ENCODE data around the gene NDUFB5. TPM values are rescaled to one million over a fixed set of nuclear protein-coding genes. Genes with fewer than 3 reads are reported as not detected.

Gene NDUFB5
- total RNA-seq, 1 experiment from 2014 or later, result 142 TPM

GRCh38 chr3:179606534-179607085, 2.0 kb downstream of the NDUFB5 start:
- in situ Hi-C loops (cut with HindIII; ENCODE audit: low pct_unique_long_range_greater_than_20kb, low sequenced_read_pairs), result no loop called here

GRCh38 chr3:179608931-179609720, 4.5 kb downstream of the NDUFB5 start:
- ChIA-PET CTCF (no interaction called here), POLR2A (no interaction called here)
- H3K4me1 ChIP-seq (ENCODE audit: control insufficient read depth, insufficient read depth, low read length), result peaks cover 4% of the 10 kb centered on the region; the same call in 1 of the 2 replicates
- H3K4me3 ChIP-seq (ENCODE audit: low read depth in 2 of 2, low read length in 2 of 2), result no peak overlapping the region
- H3K9me3 ChIP-seq (ENCODE audit: control insufficient read depth, insufficient read depth, low read depth, low read length), result no peaks in the 10 kb centered on the region
- no peaks in the 10 kb centered on the region; the same call in 1 of the 2 replicates for H3K36me3 ChIP-seq (ENCODE audit: control insufficient read depth, insufficient read depth, low read length)
- no peaks in the 10 kb centered on the region for H3K27me3 ChIP-seq (ENCODE audit: control insufficient read depth, insufficient read depth, low read length)
- no peak for TF ChIP-seq CTCF (IDR thresholded peaks at IDR 0.05)
- TF ChIP-seq, protein P1, sequence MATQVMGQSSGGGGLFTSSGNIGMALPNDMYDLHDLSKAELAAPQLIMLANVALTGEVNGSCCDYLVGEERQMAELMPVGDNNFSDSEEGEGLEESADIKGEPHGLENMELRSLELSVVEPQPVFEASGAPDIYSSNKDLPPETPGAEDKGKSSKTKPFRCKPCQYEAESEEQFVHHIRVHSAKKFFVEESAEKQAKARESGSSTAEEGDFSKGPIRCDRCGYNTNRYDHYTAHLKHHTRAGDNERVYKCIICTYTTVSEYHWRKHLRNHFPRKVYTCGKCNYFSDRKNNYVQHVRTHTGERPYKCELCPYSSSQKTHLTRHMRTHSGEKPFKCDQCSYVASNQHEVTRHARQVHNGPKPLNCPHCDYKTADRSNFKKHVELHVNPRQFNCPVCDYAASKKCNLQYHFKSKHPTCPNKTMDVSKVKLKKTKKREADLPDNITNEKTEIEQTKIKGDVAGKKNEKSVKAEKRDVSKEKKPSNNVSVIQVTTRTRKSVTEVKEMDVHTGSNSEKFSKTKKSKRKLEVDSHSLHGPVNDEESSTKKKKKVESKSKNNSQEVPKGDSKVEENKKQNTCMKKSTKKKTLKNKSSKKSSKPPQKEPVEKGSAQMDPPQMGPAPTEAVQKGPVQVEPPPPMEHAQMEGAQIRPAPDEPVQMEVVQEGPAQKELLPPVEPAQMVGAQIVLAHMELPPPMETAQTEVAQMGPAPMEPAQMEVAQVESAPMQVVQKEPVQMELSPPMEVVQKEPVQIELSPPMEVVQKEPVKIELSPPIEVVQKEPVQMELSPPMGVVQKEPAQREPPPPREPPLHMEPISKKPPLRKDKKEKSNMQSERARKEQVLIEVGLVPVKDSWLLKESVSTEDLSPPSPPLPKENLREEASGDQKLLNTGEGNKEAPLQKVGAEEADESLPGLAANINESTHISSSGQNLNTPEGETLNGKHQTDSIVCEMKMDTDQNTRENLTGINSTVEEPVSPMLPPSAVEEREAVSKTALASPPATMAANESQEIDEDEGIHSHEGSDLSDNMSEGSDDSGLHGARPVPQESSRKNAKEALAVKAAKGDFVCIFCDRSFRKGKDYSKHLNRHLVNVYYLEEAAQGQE (IDR thresholded peaks at IDR 0.05; ENCODE audit: insufficient read depth in 1 of 2, low read depth in 2 of 2, low read length in 1 of 2), result no peak
- TF ChIP-seq SIN3A (IDR thresholded peaks at IDR 0.05; ENCODE audit: borderline replicate concordance, insufficient read depth, low read depth, low read length), result no peak
- TF ChIP-seq TCF7L2 (IDR thresholded peaks at IDR 0.05; ENCODE audit: low read depth, low read length), result no peak
- TF ChIP-seq POLR2AphosphoS5 (IDR thresholded peaks at IDR 0.05; ENCODE audit: low read depth, low read length), result no peak
- intact Hi-C loops (cut with micrococcal nuclease; ENCODE audit: unreplicated experiment) (no loop called here), in situ Hi-C loops (cut with HindIII; ENCODE audit: low pct_unique_long_range_greater_than_20kb, low sequenced_read_pairs) (no loop called here)
- BruUV-seq (replicated peaks), result no TSS peak
- DNase-seq (ENCODE audit: low read depth, low spot score), result no peak
- ATAC-seq, result no peak
- H3K27ac ChIP-seq (ENCODE audit: low read length), result no peak overlapping the region

More at GRCh38 chr3:179606534-179607085, 2.0 kb downstream of the NDUFB5 start:
- H3K9me3 ChIP-seq (ENCODE audit: control insufficient read depth, insufficient read depth, low read depth, low read length), result no peaks in the 10 kb centered on the region
- peaks cover 3% of the 10 kb centered on the region for H3K36me3 ChIP-seq (ENCODE audit: control insufficient read depth, insufficient read depth, low read length)
- no peak overlapping the region for H3K4me3 ChIP-seq (ENCODE audit: low read depth in 2 of 2, low read length in 2 of 2)
- DNase-seq (ENCODE audit: low read depth, low spot score) (no peak), ATAC-seq (no peak)
- POLR2A ChIA-PET, result no interaction called here
- TF ChIP-seq, protein P1 (IDR thresholded peaks at IDR 0.05; ENCODE audit: insufficient read depth in 1 of 2, low read depth in 2 of 2, low read length in 1 of 2), result no peak
- TF ChIP-seq POLR2AphosphoS5 (IDR thresholded peaks at IDR 0.05; ENCODE audit: low read depth, low read length), result no peak
- no peak for TF ChIP-seq SIN3A (IDR thresholded peaks at IDR 0.05; ENCODE audit: borderline replicate concordance, insufficient read depth, low read depth, low read length)
- no peak for TF ChIP-seq TCF7L2 (IDR thresholded peaks at IDR 0.05; ENCODE audit: low read depth, low read length)
- no peak for TF ChIP-seq CTCF (IDR thresholded peaks at IDR 0.05)
- no TSS peak for BruUV-seq (replicated peaks)
- peaks cover 11% of the 10 kb centered on the region for H3K4me1 ChIP-seq (ENCODE audit: control insufficient read depth, insufficient read depth, low read length)
- intact Hi-C loops (cut with micrococcal nuclease; ENCODE audit: unreplicated experiment), result no loop called here
- CTCF ChIA-PET, result no interaction called here
- H3K27ac ChIP-seq (ENCODE audit: low read length), result no peak overlapping the region
- H3K27me3 ChIP-seq (ENCODE audit: control insufficient read depth, insufficient read depth, low read length), result no peaks in the 10 kb centered on the region

Measured in Panc1 (cell line).